OCI-LY1 (cell line): ENCODE data around the gene STXBP6.

Source experiments
- EZH2 ChIP-seq: fragments of 200-600 bp; sonication (generic), shearing (Covaris generic); IDR thresholded peaks from 2 replicates; pipeline ENCODE4 v1.8.0; 2017; ENCODE audit warnings: borderline replicate concordance, mixed run types, mild to moderate bottlenecking, antibody characterized with exemption, low read length, moderate library complexity, mixed read lengths
- TF ChIP-seq, protein P1 (sequence below): fragments of 200-600 bp; sonication (generic), shearing (Covaris generic); IDR thresholded peaks from 2 replicates; pipeline ENCODE4 v1.5.1; 2017; ENCODE audit warnings: mild to moderate bottlenecking, antibody characterized with exemption, low read length, moderate library complexity, mixed read lengths

DNA sequence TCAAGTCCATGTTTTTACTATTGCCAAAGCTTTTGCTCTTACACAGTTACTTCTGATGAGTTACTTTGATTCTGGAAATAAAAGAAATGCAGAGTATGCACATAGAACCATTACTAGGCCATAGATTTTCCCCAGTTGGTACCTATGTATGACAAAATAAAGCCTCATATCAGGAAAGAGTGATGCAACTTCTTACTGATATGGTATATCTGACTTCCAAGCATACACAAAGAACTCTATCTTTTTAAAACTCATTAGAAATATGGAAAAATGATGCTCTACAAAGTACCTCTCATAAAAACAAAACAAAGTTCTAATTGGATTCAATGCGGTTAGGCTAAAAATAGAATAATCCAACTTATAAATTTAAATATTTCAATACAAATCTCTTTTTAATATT, 92.1 kb downstream of the STXBP6 start:
- TF ChIP-seq, protein P1, sequence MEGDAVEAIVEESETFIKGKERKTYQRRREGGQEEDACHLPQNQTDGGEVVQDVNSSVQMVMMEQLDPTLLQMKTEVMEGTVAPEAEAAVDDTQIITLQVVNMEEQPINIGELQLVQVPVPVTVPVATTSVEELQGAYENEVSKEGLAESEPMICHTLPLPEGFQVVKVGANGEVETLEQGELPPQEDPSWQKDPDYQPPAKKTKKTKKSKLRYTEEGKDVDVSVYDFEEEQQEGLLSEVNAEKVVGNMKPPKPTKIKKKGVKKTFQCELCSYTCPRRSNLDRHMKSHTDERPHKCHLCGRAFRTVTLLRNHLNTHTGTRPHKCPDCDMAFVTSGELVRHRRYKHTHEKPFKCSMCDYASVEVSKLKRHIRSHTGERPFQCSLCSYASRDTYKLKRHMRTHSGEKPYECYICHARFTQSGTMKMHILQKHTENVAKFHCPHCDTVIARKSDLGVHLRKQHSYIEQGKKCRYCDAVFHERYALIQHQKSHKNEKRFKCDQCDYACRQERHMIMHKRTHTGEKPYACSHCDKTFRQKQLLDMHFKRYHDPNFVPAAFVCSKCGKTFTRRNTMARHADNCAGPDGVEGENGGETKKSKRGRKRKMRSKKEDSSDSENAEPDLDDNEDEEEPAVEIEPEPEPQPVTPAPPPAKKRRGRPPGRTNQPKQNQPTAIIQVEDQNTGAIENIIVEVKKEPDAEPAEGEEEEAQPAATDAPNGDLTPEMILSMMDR = no peak
- no peak for TF ChIP-seq EZH2
